ENCODE measurements around the gene PTCHD1.

PTCHD1 gene

DNA sequence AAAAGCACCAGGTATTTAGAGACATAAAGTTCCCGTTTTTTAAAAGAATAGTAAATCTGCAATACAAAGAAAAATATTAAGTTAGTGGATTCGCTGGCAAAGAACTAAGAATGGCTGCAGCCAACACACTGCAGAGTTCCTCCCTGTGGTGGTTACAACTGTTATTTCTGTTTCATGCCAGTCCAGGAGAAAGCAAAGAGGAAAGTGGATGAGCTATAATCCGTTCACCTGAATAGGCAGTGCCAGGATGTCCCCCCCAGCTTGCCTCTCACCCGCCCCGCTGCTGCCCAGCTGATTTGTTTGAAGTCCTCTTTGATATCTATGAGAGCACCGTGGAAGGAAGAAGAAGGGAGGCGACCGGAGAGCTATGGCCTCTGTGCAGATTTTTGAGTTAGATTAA is 63.9 kb downstream of the PTCHD1 start:
- DNase-seq (ENCODE audit: low spot score) = no peak

- no peak for DNase-seq (ENCODE audit: low spot score)
Observed at GRCh38 chrX:23403849-23404248, 69.2 kb downstream of the PTCHD1 start.

- no peak for DNase-seq (ENCODE audit: low spot score)
Observed at GRCh38 chrX:23422912-23423311, 88.3 kb downstream of the PTCHD1 start.

- DNase-seq (ENCODE audit: low spot score) = peak; percentile 29
Observed at GRCh38 chrX:23434356-23434884, 99.8 kb downstream of the PTCHD1 start.

DNA sequence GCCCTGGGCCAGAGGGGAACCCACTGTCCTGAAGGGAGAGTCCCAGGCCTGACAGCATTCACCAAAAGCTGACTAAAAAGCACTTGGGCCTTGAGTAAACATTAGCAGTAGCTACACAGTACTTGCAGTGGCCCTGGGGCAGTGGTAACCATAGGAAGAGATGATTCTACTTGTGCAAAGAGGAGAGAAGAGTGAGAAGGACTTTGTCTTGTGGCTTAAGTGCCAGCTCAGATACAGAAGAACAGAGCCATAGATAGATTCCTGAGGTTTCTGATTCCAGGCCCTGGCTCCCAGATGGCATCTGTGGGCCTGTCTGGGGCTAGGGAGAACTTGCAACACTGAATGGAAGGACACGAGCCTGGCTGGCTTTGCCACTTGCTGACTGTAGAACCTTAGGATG is 100.5 kb downstream of the PTCHD1 start:
- no peak for DNase-seq (ENCODE audit: low spot score)

DNA sequence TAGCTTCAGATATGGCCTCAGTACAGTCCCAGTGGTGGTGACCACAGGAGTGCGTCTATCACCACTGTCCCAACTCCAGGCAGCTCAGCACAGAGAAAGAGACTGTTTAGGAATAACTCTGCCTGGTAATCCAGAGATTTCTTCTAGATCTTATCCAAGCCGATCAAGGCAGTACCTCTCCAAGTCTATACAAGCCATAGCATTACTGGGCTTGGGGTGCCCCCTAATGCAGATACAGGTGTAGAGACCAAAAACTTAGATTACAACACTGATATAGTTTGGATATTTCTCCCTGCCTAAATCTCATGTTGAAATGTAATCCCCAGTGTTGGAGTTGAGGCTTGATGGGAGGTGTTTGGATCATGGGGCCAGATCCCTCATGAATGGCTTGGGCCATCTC is 100.9 kb downstream of the PTCHD1 start:
- DNase-seq (ENCODE audit: low spot score) = no peak

- no peak for DNase-seq (ENCODE audit: low spot score)
Observed at GRCh38 chrX:23436875-23437274, 102.2 kb downstream of the PTCHD1 start.

GRCh38 chrX:23451266-23451665 is 116.6 kb downstream of the PTCHD1 start:
- no peak for DNase-seq (ENCODE audit: low spot score)
